SU-DHL-6 (cell line): ENCODE measurements around the gene SLC41A1.

Experiments used
- H2AFZ ChIP-seq: fragments of 200-600 bp; sonication (generic); 2 replicates; pipeline ENCODE4 v1.6.1; 2014; ENCODE audit warnings: low read depth, mild to moderate bottlenecking, moderate library complexity, mixed read lengths, antibody characterized with exemption, low read length; ENCODE audit not compliant: severe bottlenecking
- H3F3A ChIP-seq: fragments of 200-600 bp; shearing (Covaris generic); 2 replicates; pipeline ENCODE4 v1.6.0; 2016; ENCODE audit warnings: antibody characterized with exemption, mild to moderate bottlenecking; ENCODE audit not compliant: insufficient read depth
- H3K27ac ChIP-seq: fragments of 200-600 bp; sonication (generic); 2 replicates; pipeline ENCODE4 v1.5.1; 2016; ENCODE audit warnings: low read depth, mild to moderate bottlenecking, low read length, moderate library complexity, mixed read lengths
- H3K27me3 ChIP-seq: fragments of 200-600 bp; sonication (generic), shearing (Covaris generic); 2 replicates; pipeline ENCODE4 v1.6.0; 2014; ENCODE audit warnings: mild to moderate bottlenecking, low read length
- H3K36me3 ChIP-seq: fragments of 200-600 bp; sonication (generic); 2 replicates; pipeline ENCODE4 v1.6.1; 2014; ENCODE audit warnings: mild to moderate bottlenecking, low read length, mixed read lengths
- H3K4me2 ChIP-seq: fragments of 300-600, 200-600 bp; shearing (Covaris generic), sonication (generic); 2 replicates; pipeline ENCODE4 v1.6.0; 2014; ENCODE audit warnings: low read length, low read depth, mild to moderate bottlenecking; ENCODE audit not compliant: poor library complexity, severe bottlenecking
- H3K4me3 ChIP-seq: fragments of 200-600 bp; sonication (generic); 2 replicates; pipeline ENCODE4 v1.5.1; 2014; ENCODE audit warnings: antibody characterized with exemption, low read length, mild to moderate bottlenecking, mixed read lengths; ENCODE audit not compliant: insufficient read depth, poor library complexity, severe bottlenecking
- H3K79me2 ChIP-seq: fragments of 200-600 bp; sonication (generic); 2 replicates; pipeline ENCODE4 v1.6.1; 2014; ENCODE audit warnings: mild to moderate bottlenecking, low read length, moderate library complexity; ENCODE audit not compliant: insufficient read depth
- H3K9ac ChIP-seq: fragments of 200-600 bp; sonication (generic); 2 replicates; pipeline ENCODE4 v1.7.0; 2014; ENCODE audit warnings: mild to moderate bottlenecking, low read length
- H3K9me2 ChIP-seq: fragments of 200-600 bp; sonication (generic); replicated peaks from 2 replicates; pipeline ENCODE4 v1.6.1; 2014; ENCODE audit warnings: low read length; ENCODE audit not compliant: insufficient read depth
- H3K9me3 ChIP-seq: fragments of 200-600 bp; sonication (generic); 2 replicates; pipeline ENCODE4 v1.6.1; 2014; ENCODE audit warnings: low read length, mixed read lengths; ENCODE audit not compliant: insufficient read depth
- H4K20me1 ChIP-seq: fragments of 200-600 bp; sonication (generic); 2 replicates; pipeline ENCODE4 v1.6.1; 2014; ENCODE audit warnings: low read depth, mild to moderate bottlenecking, antibody characterized with exemption, low read length, moderate library complexity, mixed read lengths
- CTCF ChIP-seq: fragments of 200-600 bp; sonication (generic); IDR thresholded peaks from one replicate; pipeline ENCODE4 v1.5.1; 2017; ENCODE audit warnings: antibody characterized with exemption, mild to moderate bottlenecking, low read length, moderate library complexity; ENCODE audit not compliant: insufficient read depth, poor library complexity, severe bottlenecking
- EZH2phosphoT487 ChIP-seq: fragments of 200-600 bp; sonication (generic), shearing (Covaris generic); conservative IDR thresholded peaks from 2 replicates; pipeline ENCODE4 v1.6.1; 2018; ENCODE audit warnings: mild to moderate bottlenecking, antibody characterized with exemption, low read length, moderate library complexity, mixed read lengths

SLC41A1 gene

GRCh38 chr1:205827623-205828022 lies 14.6 kb upstream of the SLC41A1 start:
- no peaks in the 10 kb centered on the region for H4K20me1 ChIP-seq
- H3K9ac ChIP-seq, result no peak overlapping the region

GRCh38 chr1:205826995-205827394 lies 14.0 kb upstream of the SLC41A1 start:
- Histone ChIP-seq H3K27me3 (no peaks in the 10 kb centered on the region), H3K9me2 (no peaks in the 10 kb centered on the region), H3K36me3 (no peaks in the 10 kb centered on the region), H4K20me1 (no peaks in the 10 kb centered on the region), H3K4me2 (no peak overlapping the region), H3K9ac (no peak overlapping the region), H3K9me3 (no peaks in the 10 kb centered on the region), H3K27ac (no peak overlapping the region), H3F3A (peaks cover 16% of the 10 kb centered on the region), H3K79me2 (no peaks in the 10 kb centered on the region), H2AFZ (no peak overlapping the region), H3K4me3 (no peak overlapping the region)
- TF ChIP-seq CTCF (no peak), EZH2phosphoT487 (no peak)

More at GRCh38 chr1:205827623-205828022, 14.6 kb upstream of the SLC41A1 start:
- no peaks in the 10 kb centered on the region for H3K9me3 ChIP-seq
- TF ChIP-seq EZH2phosphoT487, result no peak
- TF ChIP-seq CTCF, result no peak
- H3K79me2 ChIP-seq, result no peaks in the 10 kb centered on the region
- H3K27ac ChIP-seq, result no peak overlapping the region
- no peaks in the 10 kb centered on the region for H3K36me3 ChIP-seq
- no peak overlapping the region for H3K4me3 ChIP-seq
- no peak overlapping the region for H3K4me2 ChIP-seq
- no peak overlapping the region for H2AFZ ChIP-seq
- peaks cover 12% of the 10 kb centered on the region for H3F3A ChIP-seq
- H3K27me3 ChIP-seq, result no peaks in the 10 kb centered on the region
- H3K9me2 ChIP-seq, result no peaks in the 10 kb centered on the region

- Histone ChIP-seq H2AFZ (no peak overlapping the region), H3K9me3 (no peaks in the 10 kb centered on the region), H3K79me2 (no peaks in the 10 kb centered on the region), H3K27me3 (no peaks in the 10 kb centered on the region), H3K4me2 (no peak overlapping the region), H3K27ac (no peak overlapping the region), H4K20me1 (no peaks in the 10 kb centered on the region), H3K9me2 (no peaks in the 10 kb centered on the region), H3K9ac (no peak overlapping the region), H3K4me3 (no peak overlapping the region), H3F3A (peaks cover 16% of the 10 kb centered on the region), H3K36me3 (no peaks in the 10 kb centered on the region)
- TF ChIP-seq EZH2phosphoT487 (no peak), CTCF (no peak)
These were observed 13.2 kb upstream of the SLC41A1 start for GRCh38 chr1:205826016-205826806.
